HCT116 (cell line): ENCODE results near the gene CALML4. TPM values are rescaled to one million over a fixed set of nuclear protein-coding genes. Genes with fewer than 3 reads are reported as not detected.

ENCODE experiments used
- ATAC-seq: fragments of 200-7000 bp; cut with Tn5 transposase; 2 replicates; pipeline ENCODE4 v1.9.1; 2020; ENCODE audit warnings: mild to moderate bottlenecking, moderate library complexity
- BruUV-seq: library from RNA; stranded (reverse); fragments of 400-500 nt; replicated peaks from 2 replicates; lab custom pipeline; 2021; lab: Mats Ljungman, UMichigan
- CTCF ChIA-PET: fragments of 300-600 bp; sonication (Branson Sonifier 250); formaldehyde crosslinking; loops from one replicate; lab custom pipeline; 2021; ENCODE audit warnings: antibody characterized with exemption; lab: Charles Lee
- POLR2A ChIA-PET: fragments of 300-600, 350-600 bp; sonication (Branson Sonifier 250); formaldehyde crosslinking; loops from one replicate; lab custom pipeline; 2021; ENCODE audit warnings: antibody characterized with exemption; lab: Charles Lee
- RAD21 ChIA-PET, 2 experiments: fragments of 300-600 bp; sonication (Branson Sonifier 250); formaldehyde crosslinking; loops; one replicate each; lab custom pipeline; 2023; ENCODE audit warnings: low total read pairs in 2 of 2; ENCODE audit not compliant: uncharacterized antibody in 2 of 2, unreplicated experiment in 2 of 2, low non-redundant PET in 1 of 2; lab: Charles Lee
- DNase-seq: peaks from one replicate; pipeline ENCODE4 v3.0.0-alpha.2; 2010; ENCODE audit warnings: low read depth, low spot score
- H2AFZ ChIP-seq: fragments of 200-600 bp; shearing (Covaris generic), sonication (generic); 2 replicates; pipeline ENCODE4 v1.6.1; 2017; ENCODE audit warnings: low read depth, mixed run types, mixed read lengths, antibody characterized with exemption, low read length; ENCODE audit not compliant: poor library complexity, severe bottlenecking
- H3K27ac ChIP-seq: 2 replicates; pipeline ENCODE4 v1.5.1; 2012; ENCODE audit warnings: low read depth, low read length
- H3K27me3 ChIP-seq: fragments of 200-600 bp; sonication (generic); 2 replicates; pipeline ENCODE4 v1.6.1; 2016; ENCODE audit warnings: mixed run types, low read length, mixed read lengths; ENCODE audit not compliant: insufficient read depth
- H3K36me3 ChIP-seq, 2 experiments: fragments of 200-500 bp in 1 of 2; fragments of 200-600 bp in 1 of 2; sonication (Bioruptor generic) in 1 of 2; sonication (generic) in 1 of 2; 2 replicates each; pipeline versions ENCODE4 v1.5.1 to v1.6.1; 2014 to 2016; ENCODE audit warnings: low read length in 2 of 2, inconsistent platforms in 1 of 2, mixed read lengths in 1 of 2, mixed run types in 1 of 2; ENCODE audit not compliant: insufficient read depth in 2 of 2, control insufficient read depth in 1 of 2
- H3K4me1 ChIP-seq, 2 experiments: fragments of 200-600 bp in 1 of 2; sonication (generic) in 1 of 2; 2 replicates each; pipeline versions ENCODE4 v1.5.1 to v1.6.1; 2012 to 2017; ENCODE audit warnings: low read length in 2 of 2, inconsistent platforms in 1 of 2, mild to moderate bottlenecking in 1 of 2, mixed read lengths in 1 of 2, mixed run types in 1 of 2, moderate library complexity in 1 of 2; ENCODE audit not compliant: insufficient read depth in 2 of 2, control insufficient read depth in 1 of 2
- H3K4me2 ChIP-seq: fragments of 200-600 bp; sonication (generic); 2 replicates; pipeline ENCODE4 v1.6.1; 2017; ENCODE audit warnings: mixed run types, low read length, mixed read lengths
- H3K4me3 ChIP-seq, 2 experiments: fragments of 200-600 bp in 1 of 2; sonication (generic) in 1 of 2; replicated peaks in 1 of 2; 2 replicates each; pipeline ENCODE4 v1.5.1; 2011 to 2016; ENCODE audit warnings: low read length in 2 of 2, control low read depth in 1 of 2, low read depth in 1 of 2, mild to moderate bottlenecking in 1 of 2, mixed read lengths in 1 of 2, mixed run types in 1 of 2
- H3K79me2 ChIP-seq: fragments of 200-600 bp; sonication (generic); 2 replicates; pipeline ENCODE4 v1.6.1; 2017; ENCODE audit warnings: mild to moderate bottlenecking, mixed run types, low read length, moderate library complexity, mixed read lengths; ENCODE audit not compliant: insufficient read depth
- H3K9ac ChIP-seq: fragments of 200-600 bp; sonication (generic); 2 replicates; pipeline ENCODE4 v1.6.1; 2016; ENCODE audit warnings: low read length, mixed read lengths
- H3K9me2 ChIP-seq: fragments of 200-600 bp; sonication (generic), shearing (Covaris generic); 2 replicates; pipeline ENCODE4 v1.6.1; 2017; ENCODE audit warnings: mixed run types, mild to moderate bottlenecking, moderate library complexity; ENCODE audit not compliant: insufficient read depth
- H3K9me3 ChIP-seq, 2 experiments: fragments of 200-500 bp in 1 of 2; fragments of 200-600 bp in 1 of 2; sonication (Bioruptor generic) in 1 of 2; sonication (generic) in 1 of 2; 2 replicates each; pipeline ENCODE4 v1.6.1; 2014 to 2017; ENCODE audit warnings: low read length in 2 of 2, mixed read lengths in 2 of 2, inconsistent platforms in 1 of 2, low read depth in 1 of 2, mild to moderate bottlenecking in 1 of 2, mixed run types in 1 of 2, moderate library complexity in 1 of 2; ENCODE audit not compliant: control insufficient read depth in 1 of 2, insufficient read depth in 1 of 2
- H4K20me1 ChIP-seq: fragments of 200-600 bp; sonication (generic), shearing (Covaris generic); 2 replicates; pipeline ENCODE4 v1.6.1; 2017; ENCODE audit warnings: mixed run types, mild to moderate bottlenecking, moderate library complexity; ENCODE audit not compliant: insufficient read depth
- EZH2 ChIP-seq: fragments of 200-600 bp; sonication (generic); IDR thresholded peaks from 2 replicates; pipeline ENCODE4 v1.6.1; 2017; ENCODE audit warnings: antibody characterized with exemption, mixed run types
- FOSL1 ChIP-seq: IDR thresholded peaks from 2 replicates; pipeline ENCODE4 v1.6.1; 2012; ENCODE audit warnings: low read depth
- MAX ChIP-seq: IDR thresholded peaks from 2 replicates; pipeline ENCODE4 v1.6.1; 2012
- REST ChIP-seq: IDR thresholded peaks from 2 replicates; pipeline ENCODE4 v1.6.1; 2012; ENCODE audit warnings: low read depth
- SIN3A ChIP-seq: IDR thresholded peaks from 2 replicates; pipeline ENCODE4 v1.6.1; 2012; ENCODE audit warnings: low read depth
- SRF ChIP-seq: IDR thresholded peaks from 2 replicates; pipeline ENCODE4 v1.6.1; 2012; ENCODE audit warnings: low read depth
- TCF7L2 ChIP-seq: IDR thresholded peaks from 2 replicates; pipeline ENCODE4 v1.7.0; 2011; ENCODE audit warnings: borderline replicate concordance, inconsistent platforms; ENCODE audit not compliant: insufficient read depth, insufficient read length; ENCODE audit errors: extremely low read depth
- ZNF274 ChIP-seq: fragments of 200-500 bp; sonication (Bioruptor generic); IDR thresholded peaks from 2 replicates; pipeline ENCODE4 v1.6.1; 2014; ENCODE audit warnings: mild to moderate bottlenecking, low read depth, low read length, inconsistent platforms
- intact Hi-C: fragments of 100-400 bp; cut with micrococcal nuclease; formaldehyde crosslinking; loops from 2 replicates; pipeline ENCODE4 v1.10.0; 2022
- total RNA-seq: library from RNA; stranded (reverse); gene quantifications from one replicate; pipeline ENCODE4 v1.2.1, GENCODE V29; 2021; ENCODE audit not compliant: unreplicated experiment

CALML4 gene
- total RNA-seq, 1 experiment from 2014 or later = 8.5 TPM

DNA sequence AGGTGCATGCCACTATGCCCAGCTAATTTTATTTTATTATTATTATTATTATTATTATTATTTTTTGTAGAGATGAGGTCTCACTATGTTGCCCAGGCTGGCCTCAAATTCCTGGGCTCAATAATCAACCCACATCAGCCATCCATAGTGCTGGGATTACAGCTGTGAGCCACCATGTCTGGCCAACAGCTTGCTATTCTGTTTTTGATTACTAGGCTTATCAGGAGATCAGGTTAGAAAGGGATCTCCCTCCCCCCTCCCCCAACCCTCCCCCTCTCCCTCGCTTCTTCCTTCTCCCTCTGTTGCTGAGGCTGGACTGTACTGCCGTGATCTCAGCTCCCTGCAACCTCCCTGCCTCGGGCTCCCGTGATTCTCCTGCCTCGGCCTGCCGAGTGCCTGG lies 15.8 kb upstream of the CALML4 start:
- H3K27me3 ChIP-seq = no peaks in the 10 kb centered on the region
- H3K4me3 ChIP-seq = no peak overlapping the region
- BruUV-seq = no TSS peak
- H3K9me2 ChIP-seq = no peaks in the 10 kb centered on the region
- H3K9me3 ChIP-seq = no peaks in the 10 kb centered on the region
- peaks cover 0 to 24% of the 10 kb centered on the region in 2 experiments; a peak in 1 of 4 replicates for H3K36me3 ChIP-seq
- H3K4me2 ChIP-seq = no peak overlapping the region
- DNase-seq (no peak), ATAC-seq (no peak)
- no peak for TF ChIP-seq FOSL1
- TF ChIP-seq SIN3A = no peak
- no peak for TF ChIP-seq MAX
- no peak for TF ChIP-seq ZNF274
- no peak for TF ChIP-seq REST
- no peak for TF ChIP-seq EZH2
- no peak for TF ChIP-seq TCF7L2
- TF ChIP-seq SRF = no peak
- H4K20me1 ChIP-seq = peaks cover 4% of the 10 kb centered on the region; the same call in 1 of the 2 replicates
- ChIA-PET RAD21 (no interaction called here), POLR2A (interaction anchor here (0.6 kb wide), 1 partner anchor 11 kb away, joined by 4 read pairs; no protein-coding TSS in a partner anchor), CTCF (interaction anchor here (1.2 kb wide), 1 partner anchor 10 kb away, joined by 3 read pairs; no protein-coding TSS in a partner anchor)
- H3K79me2 ChIP-seq = peaks cover 79% of the 10 kb centered on the region
- no peaks in the 10 kb centered on the region for H3K4me1 ChIP-seq
- H2AFZ ChIP-seq = no peak overlapping the region
- intact Hi-C loops = no loop called here
- H3K27ac ChIP-seq = no peak overlapping the region
- no peak overlapping the region for H3K9ac ChIP-seq
